CD4-positive, alpha-beta T cell treated with Interferon gamma for 1 hour (primary cell): ENCODE results near the gene MAP1LC3B2.

ENCODE experiments used
- DNase-seq: peaks from one replicate; pipeline ENCODE4 v3.0.0-alpha.2; 2020

Gene MAP1LC3B2

DNA sequence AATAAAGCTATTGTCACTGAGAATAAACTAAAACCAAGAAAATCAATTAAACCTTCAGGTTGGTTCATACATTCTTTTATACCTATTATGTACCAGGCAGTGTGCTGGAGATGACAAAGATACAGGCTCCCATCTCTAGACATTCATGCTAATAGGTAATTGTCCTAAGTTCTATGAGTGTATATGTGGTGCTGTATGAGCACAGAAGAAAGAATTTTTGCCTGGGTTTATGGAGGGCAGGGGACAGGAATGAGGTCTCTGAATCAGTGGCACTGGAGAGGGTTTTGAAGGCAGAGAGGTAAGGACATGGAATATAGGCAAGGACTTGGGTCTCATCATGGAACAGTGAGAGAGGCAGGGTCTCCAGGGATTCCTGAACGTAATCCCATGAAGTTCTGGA is 38.7 kb downstream of the MAP1LC3B2 start:
- no peak for DNase-seq

DNA sequence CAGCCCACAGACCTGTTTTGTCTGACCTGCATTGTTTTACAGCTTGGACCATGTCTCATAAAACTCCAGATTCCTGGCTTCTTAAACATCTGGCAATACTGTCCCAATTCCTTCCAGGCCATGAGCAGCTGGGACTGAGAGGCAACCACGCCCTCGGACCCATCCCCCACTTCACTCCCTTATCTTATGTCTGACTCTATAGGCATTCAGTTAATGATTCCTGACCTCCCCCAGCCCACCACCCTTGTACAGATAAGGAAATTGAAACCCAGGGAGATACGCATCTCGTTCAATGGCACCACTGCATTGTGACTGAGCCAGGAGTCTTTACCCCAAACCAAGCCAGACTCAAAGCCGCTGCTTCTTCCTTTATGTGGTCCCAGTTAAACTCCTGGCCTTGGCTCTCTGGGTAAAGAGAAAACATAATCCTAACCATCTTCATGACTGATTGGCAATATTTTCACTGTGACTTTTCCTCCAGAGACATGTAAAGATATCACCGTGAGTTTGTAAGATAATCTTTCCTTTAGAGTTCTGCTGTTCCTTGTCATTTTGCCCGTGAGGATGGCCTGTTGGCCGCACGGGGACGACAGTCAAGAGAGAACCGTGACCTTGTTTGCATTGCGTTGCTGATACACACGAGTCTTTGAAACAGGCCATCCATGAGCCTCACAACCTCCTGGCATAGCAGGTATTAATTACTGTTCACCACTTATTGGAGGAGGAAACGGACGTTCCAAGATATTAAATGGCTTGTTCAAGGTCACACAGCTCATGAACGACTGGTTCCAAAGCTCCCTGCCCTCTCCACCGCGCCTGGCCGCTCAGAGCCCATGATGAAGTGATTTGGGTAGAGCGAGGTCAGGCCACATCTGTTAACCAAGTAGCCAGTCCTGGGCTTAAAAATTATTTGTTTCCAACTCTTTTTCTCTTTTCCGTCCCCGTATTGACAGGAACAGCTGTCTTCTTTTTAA is 39.4 kb downstream of the MAP1LC3B2 start:
- no peak for DNase-seq

DNA sequence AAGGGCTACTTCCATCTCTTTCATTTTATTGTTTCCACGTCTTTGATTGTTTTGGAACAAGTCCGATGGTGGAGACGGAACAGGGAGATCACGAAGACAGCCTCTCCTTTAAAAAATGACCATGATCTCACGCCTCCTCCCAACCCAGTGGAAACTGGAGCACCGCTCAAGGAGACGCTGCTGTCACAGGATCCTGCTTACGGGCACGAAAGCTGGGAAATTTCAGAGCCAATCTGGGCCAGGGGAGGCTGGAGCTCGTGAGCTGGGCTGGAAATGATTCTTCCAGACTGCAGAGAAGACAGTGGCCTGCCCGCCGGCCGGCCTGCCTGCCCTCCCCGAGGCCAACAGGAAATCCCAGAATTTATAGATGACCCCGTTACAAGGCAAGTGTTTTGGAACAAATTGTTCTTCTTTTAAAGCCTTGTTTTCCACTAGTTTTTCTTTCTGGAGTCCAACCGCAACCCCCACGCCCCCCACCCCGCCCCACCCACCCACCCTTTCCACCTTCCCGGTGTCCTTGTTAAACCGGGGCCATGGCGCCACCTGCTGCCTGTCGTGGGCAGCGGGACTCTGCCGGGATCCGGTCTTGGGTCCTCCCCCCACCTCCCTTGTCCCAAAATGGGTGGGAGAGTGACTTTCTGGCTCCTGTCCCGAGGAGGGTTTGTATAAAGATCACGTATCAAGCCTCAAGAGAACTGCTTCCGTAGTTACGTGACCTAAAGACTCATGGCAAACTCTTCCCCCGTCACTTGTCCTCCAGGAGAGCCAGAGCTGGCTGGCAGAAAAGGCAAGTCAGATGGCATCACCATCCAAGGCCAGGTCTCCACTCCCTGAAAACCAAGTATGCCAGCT is 40.3 kb downstream of the MAP1LC3B2 start:
- DNase-seq = peak; percentile 62

- peak; percentile 25 for DNase-seq
Measured at GRCh38 chr12:116600959-116601918, 42.1 kb downstream of the MAP1LC3B2 start.

DNA sequence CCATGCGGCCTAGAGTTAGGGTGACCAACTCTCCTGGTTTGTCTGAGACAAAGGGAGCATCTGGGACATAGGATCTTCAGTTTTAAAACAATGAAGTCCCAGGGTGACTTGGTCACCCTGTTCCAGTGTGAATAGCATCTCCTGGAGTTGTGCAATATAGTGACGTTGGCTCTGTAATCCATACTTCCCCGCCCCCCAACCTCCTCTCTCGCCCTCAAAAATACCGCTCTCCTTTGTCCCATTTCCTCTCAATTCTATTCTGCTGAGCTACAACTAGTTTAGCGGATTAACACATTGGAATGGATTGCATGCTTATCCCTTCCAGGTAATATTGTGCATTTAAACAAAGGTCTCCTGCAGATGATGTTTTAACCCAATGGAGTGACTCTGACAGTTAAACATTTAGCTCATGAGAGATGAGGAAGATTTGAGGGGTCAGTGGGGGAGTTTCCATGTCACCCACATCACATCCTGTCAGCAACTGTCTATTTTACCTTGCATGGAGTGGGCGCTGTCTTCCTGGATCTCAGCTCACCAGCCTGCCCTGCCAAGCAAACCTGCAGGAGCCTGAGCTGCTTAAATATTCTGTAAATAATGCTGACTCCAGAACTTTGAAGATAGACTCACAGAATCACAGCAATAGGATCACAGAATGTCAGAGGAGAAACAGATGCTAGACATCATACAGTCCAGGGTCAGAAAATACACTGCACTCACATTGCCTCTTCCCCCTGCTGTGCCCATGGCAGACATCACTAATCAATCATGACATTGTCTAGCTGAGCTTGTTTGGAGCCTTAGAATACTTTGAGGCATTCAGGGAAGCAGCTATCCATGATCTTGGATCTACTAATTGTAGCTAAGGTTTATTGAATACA is 43.0 kb downstream of the MAP1LC3B2 start:
- no peak for DNase-seq

DNA sequence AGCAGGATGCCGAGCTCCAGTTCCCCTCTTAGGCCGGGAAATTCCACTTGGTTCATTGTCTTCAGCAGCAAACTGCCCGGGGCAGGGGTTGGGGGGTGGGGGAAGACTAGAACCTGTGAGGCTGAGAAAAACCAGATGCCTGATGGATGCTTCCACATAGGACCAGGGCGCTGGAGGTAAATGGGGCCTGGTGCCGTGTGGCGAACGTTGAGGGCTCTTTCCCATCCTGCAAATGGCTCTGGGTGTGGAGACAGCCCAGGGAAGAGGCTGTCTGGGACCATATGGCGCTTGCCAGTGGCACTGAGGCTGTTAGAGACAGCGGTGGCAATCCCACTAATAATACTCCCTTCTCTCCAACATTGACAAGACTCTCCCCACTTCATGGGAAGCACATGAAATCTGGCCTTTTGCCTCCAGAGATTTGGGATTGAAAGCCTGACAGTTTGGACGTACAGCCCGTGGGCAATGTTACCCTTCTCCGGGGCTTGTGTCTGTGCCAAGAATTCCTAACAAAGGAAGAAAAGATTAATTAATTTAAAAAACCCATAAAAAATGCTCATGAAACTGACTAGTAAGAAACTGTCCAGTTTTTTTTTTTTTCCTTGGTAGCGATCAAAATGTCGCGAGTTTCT is 44.5 kb downstream of the MAP1LC3B2 start:
- no peak for DNase-seq

DNA sequence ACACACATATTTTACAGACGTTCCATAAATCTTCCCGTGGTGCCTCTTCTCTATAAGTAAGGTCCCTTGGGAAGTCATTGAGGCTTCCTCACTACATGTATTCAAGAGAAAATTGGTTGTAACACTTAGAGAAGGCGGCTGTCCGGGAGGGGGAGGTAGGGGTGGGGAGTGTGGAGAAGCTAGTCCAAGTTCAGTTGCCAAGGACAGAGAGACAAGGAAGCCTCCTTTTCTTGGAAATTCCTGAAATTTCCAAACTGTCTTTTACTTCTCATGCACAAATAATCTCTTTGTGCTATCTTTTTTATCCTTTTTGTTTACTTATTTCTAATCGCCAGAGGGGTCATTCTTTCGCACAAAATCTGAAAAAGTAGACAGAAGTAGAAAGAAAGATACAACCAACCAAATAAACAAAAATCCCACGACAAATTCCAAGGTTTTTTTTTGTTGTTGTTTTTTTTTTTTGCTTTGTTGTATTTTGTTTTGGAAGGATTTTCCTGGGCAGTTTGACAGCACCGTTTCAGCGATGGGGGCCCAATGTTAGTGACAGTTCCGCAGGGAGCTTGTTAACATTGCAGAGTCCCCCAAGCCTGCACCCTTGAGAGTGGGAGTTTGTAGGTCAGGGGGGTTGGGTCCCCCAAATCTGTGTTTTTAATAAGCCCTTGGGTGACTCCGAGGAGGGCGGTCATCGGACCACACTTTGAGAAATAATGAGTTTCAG is 45.2 kb downstream of the MAP1LC3B2 start:
- DNase-seq = no peak

DNA sequence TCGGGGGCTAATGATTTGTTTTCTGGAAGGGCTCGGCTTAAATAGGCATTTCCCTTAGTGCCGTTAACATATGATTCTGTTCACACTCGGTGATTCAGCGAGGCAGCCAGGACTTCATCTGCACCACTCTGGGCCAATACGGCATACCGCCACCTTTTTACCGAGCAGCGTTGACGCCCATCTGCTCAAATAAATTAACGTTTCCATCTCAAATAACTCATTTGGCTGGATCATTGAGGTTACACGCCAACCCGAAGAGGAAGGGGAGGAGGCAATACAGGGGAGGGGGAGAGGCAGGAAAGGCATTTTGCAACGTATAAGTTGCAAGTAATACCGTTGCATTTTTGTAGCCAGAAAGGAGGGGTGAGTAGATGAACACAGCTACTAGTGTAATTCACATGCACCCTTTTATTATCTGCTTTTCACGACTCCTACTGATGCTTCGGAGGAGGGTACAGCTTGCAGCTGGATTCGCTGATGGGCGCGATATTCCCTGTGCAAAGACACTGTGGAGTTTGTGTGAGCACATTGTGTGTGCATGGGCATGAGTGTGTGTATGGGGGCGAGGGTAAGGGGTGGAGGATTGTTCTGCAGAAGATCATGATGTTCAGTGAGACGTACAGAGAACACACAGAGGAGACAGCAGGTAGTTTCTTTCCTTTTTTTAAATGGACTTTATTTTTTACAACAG is 45.9 kb downstream of the MAP1LC3B2 start:
- DNase-seq = no peak

- no peak for DNase-seq
Measured at GRCh38 chr12:116606397-116606796, 47.2 kb downstream of the MAP1LC3B2 start.

GRCh38 chr12:116607039-116607438 is 47.9 kb downstream of the MAP1LC3B2 start:
- DNase-seq = no peak

- peak; percentile 21 for DNase-seq
Measured at GRCh38 chr12:116609319-116610114, 50.3 kb downstream of the MAP1LC3B2 start.

DNA sequence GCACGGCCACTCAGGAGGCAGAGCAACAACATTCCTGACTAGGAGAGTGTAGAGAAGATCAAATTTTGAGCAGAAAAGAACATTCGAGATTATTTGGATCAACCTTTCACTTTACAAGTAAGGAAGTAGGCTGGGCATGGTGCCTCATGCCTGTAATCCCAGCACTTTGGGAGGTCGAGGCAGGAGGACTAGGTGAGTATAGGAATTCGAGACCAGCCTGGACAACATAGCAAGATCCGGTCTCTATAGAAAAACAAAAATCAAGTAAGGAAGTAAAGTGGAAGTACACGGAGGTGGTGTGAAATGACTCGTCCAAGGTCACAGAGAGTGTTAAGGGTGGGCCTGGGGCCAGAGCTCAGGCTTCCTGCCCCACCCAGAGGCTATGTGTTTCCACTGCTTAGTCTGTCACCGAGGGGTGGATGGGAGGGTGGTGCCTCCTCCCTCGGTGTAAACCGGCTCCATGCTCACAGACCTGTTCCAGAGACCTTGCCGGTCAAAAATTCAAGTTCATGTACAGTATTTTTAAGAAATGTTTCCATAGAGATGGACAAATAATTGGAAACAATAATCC is 51.9 kb downstream of the MAP1LC3B2 start:
- peak; percentile 15 for DNase-seq

GRCh38 chr12:116612436-116612835 is 53.3 kb downstream of the MAP1LC3B2 start:
- DNase-seq = no peak

DNA sequence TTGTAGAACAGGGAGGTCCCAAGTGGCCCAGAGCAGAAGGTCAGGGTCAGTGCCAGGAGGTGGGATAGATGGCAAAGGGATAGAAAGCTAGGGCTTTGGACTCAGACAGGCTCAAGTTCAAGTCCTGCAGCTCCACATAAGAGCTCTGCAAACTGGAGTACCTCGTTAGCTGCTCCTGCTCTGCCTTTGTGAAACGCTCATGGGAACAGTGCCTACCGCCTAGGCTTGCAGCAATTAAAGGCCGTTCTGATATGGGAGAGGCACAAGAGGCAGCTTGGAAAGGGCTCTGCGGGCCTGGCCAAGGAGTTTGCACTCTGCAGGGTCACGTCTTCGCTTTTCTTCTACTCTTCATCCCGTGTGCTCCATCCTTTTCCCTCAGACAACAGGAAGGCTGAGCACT is 54.1 kb downstream of the MAP1LC3B2 start:
- DNase-seq = no peak

GRCh38 chr12:116614194-116614915 is 55.2 kb downstream of the MAP1LC3B2 start:
- DNase-seq = no peak

- no peak for DNase-seq
Measured at GRCh38 chr12:116615141-116615861, 56.1 kb downstream of the MAP1LC3B2 start.
